Stromal cell of bone marrow (primary cell): ENCODE data around the gene ADGRD1.

Experiments
- DNase-seq: peaks from one replicate; pipeline ENCODE4 v3.0.0-alpha.2; 2012; ENCODE audit warnings: low read depth

The ADGRD1 gene

GRCh38 chr12:130966443-130967030 is 12.8 kb downstream of the ADGRD1 start:
- no peak for DNase-seq

- DNase-seq, result no peak
Measured at GRCh38 chr12:130967636-130968035, 13.9 kb downstream of the ADGRD1 start.

GRCh38 chr12:130968611-130969010 is 14.9 kb downstream of the ADGRD1 start:
- no peak for DNase-seq

GRCh38 chr12:130969223-130969622 is 15.5 kb downstream of the ADGRD1 start:
- DNase-seq, result no peak

GRCh38 chr12:130970165-130970907 is 16.6 kb downstream of the ADGRD1 start:
- DNase-seq, result no peak

- DNase-seq, result no peak
Measured at GRCh38 chr12:130970908-130971233, 17.2 kb downstream of the ADGRD1 start.

- no peak for DNase-seq
Measured at GRCh38 chr12:130971925-130972585, 18.3 kb downstream of the ADGRD1 start.

GRCh38 chr12:130972586-130972950 is 18.9 kb downstream of the ADGRD1 start:
- no peak for DNase-seq

GRCh38 chr12:130973109-130973508 is 19.4 kb downstream of the ADGRD1 start:
- DNase-seq, result no peak

GRCh38 chr12:130973906-130974305 is 20.2 kb downstream of the ADGRD1 start:
- no peak for DNase-seq

- DNase-seq, result no peak
Measured at GRCh38 chr12:130975116-130975515, 21.4 kb downstream of the ADGRD1 start.

GRCh38 chr12:130976171-130976720 is 22.5 kb downstream of the ADGRD1 start:
- no peak for DNase-seq

- no peak for DNase-seq
Measured at GRCh38 chr12:130977046-130977742, 23.5 kb downstream of the ADGRD1 start.

GRCh38 chr12:130977743-130978095 is 24.0 kb downstream of the ADGRD1 start:
- DNase-seq, result no peak

GRCh38 chr12:130978785-130979184 is 25.1 kb downstream of the ADGRD1 start:
- peak; percentile 9 for DNase-seq

GRCh38 chr12:130981074-130981742 is 27.5 kb downstream of the ADGRD1 start:
- no peak for DNase-seq

- DNase-seq, result no peak
Measured at GRCh38 chr12:130981911-130982310, 28.2 kb downstream of the ADGRD1 start.

GRCh38 chr12:130982565-130983225 is 29.0 kb downstream of the ADGRD1 start:
- DNase-seq, result no peak

- DNase-seq, result no peak
Measured at GRCh38 chr12:130983328-130984017, 29.8 kb downstream of the ADGRD1 start.

GRCh38 chr12:130984183-130985058 is 30.7 kb downstream of the ADGRD1 start:
- DNase-seq, result no peak
